ENCODE data around the gene TMEM132E. TPM values are rescaled to one million over a fixed set of nuclear protein-coding genes. Genes with fewer than 3 reads are reported as not detected.

Gene TMEM132E
- total and polyA plus RNA-seq, 9 donors: 0.07 to 0.80 (median 0.22) TPM

DNA sequence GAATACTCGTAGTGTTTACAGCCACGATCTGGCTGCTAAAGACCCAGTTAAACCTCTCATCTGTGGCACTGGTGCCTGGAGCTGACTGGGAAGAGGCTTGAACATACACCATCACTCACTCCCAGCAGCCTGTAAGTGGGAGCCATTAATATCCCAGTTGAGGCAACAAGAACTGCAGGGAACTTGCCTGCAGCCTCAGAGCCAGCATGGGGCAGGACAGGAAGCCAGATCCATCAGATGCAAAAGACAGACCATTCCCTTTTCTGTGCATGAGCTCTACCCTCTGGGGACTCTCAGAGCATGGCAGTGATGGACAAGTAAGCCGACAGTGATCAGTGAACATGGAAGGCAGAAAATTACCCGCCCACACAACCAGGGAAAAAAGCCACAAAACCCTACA lies 91.8 kb downstream of the TMEM132E start:
- H3K36me3 ChIP-seq (ENCODE audit: control insufficient read depth, insufficient read depth, low read length): no peaks in the 10 kb centered on the region
- no peak overlapping the region for H3K4me3 ChIP-seq (ENCODE audit: low read length)
- no peak overlapping the region for H3K27ac ChIP-seq (ENCODE audit: low read length)
- no peaks in the 10 kb centered on the region for H3K9me3 ChIP-seq (replicated peaks; ENCODE audit: control insufficient read depth, low read depth, low read length)
- H3K27me3 ChIP-seq (ENCODE audit: control insufficient read depth, insufficient read depth, low read length): peaks cover 21% of the 10 kb centered on the region
- no peaks in the 10 kb centered on the region for H3K4me1 ChIP-seq (ENCODE audit: control insufficient read depth, insufficient read depth, low read length)
- WGBS (ENCODE audit: insufficient coverage): no CpG with 5 or more reads among the region's 4 CpGs
- DNase-seq: no peak

DNA sequence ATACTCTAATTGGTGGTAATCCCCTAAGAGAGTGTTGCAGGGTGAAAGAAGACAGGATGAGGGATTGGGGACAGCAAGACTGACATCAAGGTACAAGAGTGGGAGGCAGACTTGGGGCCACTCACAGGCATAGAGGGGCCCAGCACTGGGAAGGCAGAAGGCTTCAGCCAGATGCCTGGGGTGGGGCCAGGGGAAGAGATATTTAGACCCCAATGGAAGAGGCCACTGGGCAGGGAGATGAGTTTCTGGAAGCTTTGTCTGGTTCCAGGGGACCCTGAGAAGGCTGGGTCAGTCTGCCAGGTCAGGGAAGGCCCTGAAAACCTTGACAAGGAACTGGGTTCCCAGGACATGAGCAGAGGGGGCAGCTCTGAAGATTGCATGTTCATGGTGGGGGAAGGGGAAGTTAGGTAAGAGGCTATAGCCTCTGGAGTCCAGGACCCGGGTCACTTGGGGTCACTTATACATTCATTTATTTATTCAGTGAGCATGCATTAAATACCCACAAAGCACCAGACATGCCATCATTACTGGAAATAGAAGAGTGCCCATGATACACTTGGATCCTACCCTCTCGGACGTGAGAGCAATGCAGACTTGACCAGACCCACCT lies 92.9 kb downstream of the TMEM132E start:
- no CpG with 5 or more reads among the region's 3 CpGs for WGBS (ENCODE audit: insufficient coverage)
- DNase-seq: no peak
- no peaks in the 10 kb centered on the region for H3K4me1 ChIP-seq (ENCODE audit: control insufficient read depth, insufficient read depth, low read length)
- H3K4me3 ChIP-seq (ENCODE audit: low read length): no peak overlapping the region
- no peak overlapping the region for H3K27ac ChIP-seq (ENCODE audit: low read length)
- no peaks in the 10 kb centered on the region for H3K36me3 ChIP-seq (ENCODE audit: control insufficient read depth, insufficient read depth, low read length)
- H3K9me3 ChIP-seq (replicated peaks; ENCODE audit: control insufficient read depth, low read depth, low read length): no peaks in the 10 kb centered on the region
- H3K27me3 ChIP-seq (ENCODE audit: control insufficient read depth, insufficient read depth, low read length): peaks cover 17% of the 10 kb centered on the region

DNA sequence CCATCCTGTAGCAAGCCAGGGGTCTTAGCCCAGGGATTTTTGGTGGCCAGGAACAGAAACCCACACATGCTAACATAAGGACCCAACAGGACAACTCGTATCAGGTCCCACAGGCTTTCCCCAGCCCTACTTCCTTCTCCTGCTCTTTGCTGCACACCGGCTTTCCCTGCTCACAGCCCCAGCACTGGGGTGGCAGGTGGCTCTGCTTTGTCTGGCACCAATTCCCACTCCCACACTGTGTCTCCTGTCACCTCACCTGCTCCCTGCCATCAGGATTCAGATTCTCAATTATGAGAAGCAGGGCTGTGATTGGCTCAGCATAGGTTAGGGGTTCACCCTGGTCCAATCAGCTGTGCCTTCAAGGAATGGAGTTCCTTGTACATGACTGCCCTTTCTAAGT lies 94.1 kb downstream of the TMEM132E start:
- no peaks in the 10 kb centered on the region for H3K4me1 ChIP-seq (ENCODE audit: control insufficient read depth, insufficient read depth, low read length)
- H3K4me3 ChIP-seq (ENCODE audit: low read length): no peak overlapping the region
- 70% methylated on average over 2 of the region's 2 CpGs for WGBS (ENCODE audit: insufficient coverage)
- no peaks in the 10 kb centered on the region for H3K9me3 ChIP-seq (replicated peaks; ENCODE audit: control insufficient read depth, low read depth, low read length)
- no peaks in the 10 kb centered on the region for H3K36me3 ChIP-seq (ENCODE audit: control insufficient read depth, insufficient read depth, low read length)
- peaks cover 13% of the 10 kb centered on the region for H3K27me3 ChIP-seq (ENCODE audit: control insufficient read depth, insufficient read depth, low read length)
- DNase-seq: no peak
- no peak overlapping the region for H3K27ac ChIP-seq (ENCODE audit: low read length)

DNA sequence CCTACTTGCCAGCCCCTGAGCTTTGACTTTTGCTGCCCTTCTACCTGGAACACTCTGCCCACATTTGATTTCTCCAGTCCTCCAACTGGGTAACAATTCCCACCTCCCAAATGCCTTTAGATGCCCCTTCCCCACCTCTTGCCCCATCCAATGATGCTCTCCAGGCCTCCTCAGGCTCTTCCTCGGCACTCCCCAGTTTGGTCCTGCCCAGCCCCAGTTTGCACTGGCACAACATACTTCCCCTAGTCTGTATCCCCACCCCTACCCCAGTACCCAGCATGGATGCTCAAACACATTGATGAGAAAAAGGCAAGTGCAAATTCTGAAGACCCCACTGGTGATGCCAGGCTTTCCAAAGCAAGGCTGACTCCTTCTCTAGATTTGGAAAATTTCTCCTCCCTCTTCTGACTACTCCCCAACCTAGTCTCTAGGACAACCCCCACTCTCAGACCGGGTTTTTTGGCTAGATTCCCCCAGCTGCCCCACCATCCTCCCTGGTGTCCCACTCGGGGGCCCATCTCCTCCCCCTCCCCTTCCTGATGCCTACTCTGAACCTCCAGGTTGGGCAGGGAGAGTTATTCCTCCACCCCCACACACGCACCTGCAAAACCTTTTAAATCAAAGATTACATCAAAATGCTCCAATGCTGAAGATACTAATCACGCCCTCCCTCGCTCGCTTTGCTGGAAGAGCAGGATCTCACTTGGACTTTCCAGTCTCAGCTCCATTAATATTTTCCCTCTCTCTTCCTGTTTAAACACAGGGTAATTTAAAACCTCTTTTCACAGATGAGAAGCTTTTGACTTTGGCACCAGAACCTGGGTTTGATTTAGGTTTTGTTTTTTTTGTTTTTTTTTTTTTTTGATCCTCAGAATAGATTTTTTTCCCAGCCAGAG lies 94.9 kb downstream of the TMEM132E start:
- Histone ChIP-seq H3K9me3 (replicated peaks; ENCODE audit: control insufficient read depth, low read depth, low read length) (no peaks in the 10 kb centered on the region), H3K36me3 (ENCODE audit: control insufficient read depth, insufficient read depth, low read length) (no peaks in the 10 kb centered on the region), H3K4me3 (ENCODE audit: low read length) (no peak overlapping the region), H3K27me3 (ENCODE audit: control insufficient read depth, insufficient read depth, low read length) (peaks cover 10% of the 10 kb centered on the region), H3K27ac (ENCODE audit: low read length) (no peak overlapping the region), H3K4me1 (ENCODE audit: control insufficient read depth, insufficient read depth, low read length) (no peaks in the 10 kb centered on the region)
- 59% methylated on average over 7 of the region's 7 CpGs for WGBS (ENCODE audit: insufficient coverage)
- DNase-seq: no peak

DNA sequence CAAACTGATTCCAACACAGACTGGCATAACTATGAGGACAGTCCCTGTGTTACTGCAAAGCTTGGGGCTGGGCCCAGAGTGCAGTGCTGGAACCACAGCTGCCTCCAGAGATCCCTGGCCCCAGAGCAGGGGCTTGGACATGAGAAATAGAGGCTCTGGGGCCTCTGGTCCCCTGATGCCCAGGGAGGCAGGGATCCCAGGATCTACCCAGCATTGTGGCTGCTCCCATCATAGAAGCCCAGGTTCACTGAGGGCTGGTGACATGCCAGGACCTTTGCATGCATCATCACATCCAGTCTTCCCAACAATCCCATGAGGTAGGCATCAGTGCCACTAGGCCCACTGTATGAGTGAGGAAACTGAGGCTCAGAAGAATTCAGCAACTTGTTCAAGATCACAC lies 95.8 kb downstream of the TMEM132E start:
- Histone ChIP-seq H3K4me3 (ENCODE audit: low read length) (no peak overlapping the region), H3K27ac (ENCODE audit: low read length) (no peak overlapping the region), H3K9me3 (replicated peaks; ENCODE audit: control insufficient read depth, low read depth, low read length) (no peaks in the 10 kb centered on the region), H3K4me1 (ENCODE audit: control insufficient read depth, insufficient read depth, low read length) (no peaks in the 10 kb centered on the region), H3K36me3 (ENCODE audit: control insufficient read depth, insufficient read depth, low read length) (no peaks in the 10 kb centered on the region), H3K27me3 (ENCODE audit: control insufficient read depth, insufficient read depth, low read length) (peaks cover 8% of the 10 kb centered on the region)
- DNase-seq: no peak

DNA sequence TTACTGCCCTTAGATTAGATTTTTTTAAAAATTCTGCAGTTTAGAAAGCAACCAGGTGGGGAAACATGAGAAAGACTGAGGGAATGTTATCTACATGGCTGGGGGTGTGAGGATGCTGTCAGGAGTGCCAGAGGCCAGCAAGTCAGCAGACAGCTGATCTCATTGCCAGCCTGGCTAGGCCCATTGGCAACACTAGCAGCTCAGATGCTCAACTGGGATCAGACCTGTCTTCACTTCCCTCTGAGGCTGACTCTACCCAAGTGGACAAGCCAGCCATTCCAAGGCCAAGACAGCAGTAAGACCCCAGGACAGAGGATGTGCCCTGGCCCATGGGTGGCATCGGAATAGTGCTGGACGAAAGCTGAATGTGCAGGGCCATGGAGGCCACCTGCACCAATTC lies 96.2 kb downstream of the TMEM132E start:
- H3K27ac ChIP-seq (ENCODE audit: low read length): no peak overlapping the region
- no peaks in the 10 kb centered on the region for H3K36me3 ChIP-seq (ENCODE audit: control insufficient read depth, insufficient read depth, low read length)
- H3K4me1 ChIP-seq (ENCODE audit: control insufficient read depth, insufficient read depth, low read length): no peaks in the 10 kb centered on the region
- H3K4me3 ChIP-seq (ENCODE audit: low read length): no peak overlapping the region
- H3K27me3 ChIP-seq (ENCODE audit: control insufficient read depth, insufficient read depth, low read length): peaks cover 8% of the 10 kb centered on the region
- no peaks in the 10 kb centered on the region for H3K9me3 ChIP-seq (replicated peaks; ENCODE audit: control insufficient read depth, low read depth, low read length)
- DNase-seq: no peak
- 94% methylated on average over 2 of the region's 2 CpGs for WGBS (ENCODE audit: insufficient coverage)

DNA sequence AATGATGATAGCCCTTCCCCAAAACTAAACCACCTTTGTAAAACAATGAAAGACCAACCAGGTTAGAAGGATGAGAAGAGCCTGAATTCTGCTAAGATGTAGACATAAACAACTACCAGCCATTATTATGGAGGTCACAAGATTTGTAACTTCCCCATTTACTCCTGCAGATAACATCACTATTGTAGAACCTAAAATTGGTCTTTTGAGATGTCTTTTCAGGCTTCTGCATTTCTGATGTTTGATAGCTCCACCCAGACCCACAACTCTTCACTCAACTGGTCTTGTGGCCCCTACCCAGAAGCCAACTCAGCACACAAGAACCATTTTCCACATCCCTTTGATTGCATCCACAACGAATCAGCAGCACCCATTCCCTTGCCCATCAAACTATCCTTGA lies 100.8 kb downstream of the TMEM132E start:
- H3K4me3 ChIP-seq (ENCODE audit: low read length): no peak overlapping the region

DNA sequence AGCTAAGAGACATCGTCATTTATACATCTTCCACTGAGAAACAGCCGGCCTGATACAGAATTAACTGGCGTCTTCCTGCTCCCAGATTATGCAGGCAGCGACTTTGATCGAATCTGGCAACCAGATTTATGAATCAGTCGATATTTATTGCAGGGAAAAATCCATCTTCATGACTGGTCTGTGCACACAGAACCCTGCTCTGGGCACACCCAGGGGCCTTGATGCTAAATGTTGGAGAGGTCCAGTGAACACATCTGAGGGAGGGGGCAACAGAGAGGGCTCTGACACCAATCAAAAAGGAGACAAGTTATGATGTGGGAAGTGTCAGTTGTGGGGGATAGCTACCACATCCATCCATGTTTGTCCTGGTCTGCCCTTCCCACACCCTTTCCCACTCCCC lies 102.9 kb downstream of the TMEM132E start:
- H3K27me3 ChIP-seq (ENCODE audit: control insufficient read depth, insufficient read depth, low read length): no peaks in the 10 kb centered on the region
- H3K4me1 ChIP-seq (ENCODE audit: control insufficient read depth, insufficient read depth, low read length): no peaks in the 10 kb centered on the region
- no peak overlapping the region for H3K4me3 ChIP-seq (ENCODE audit: low read length)
- DNase-seq: no peak
- WGBS (ENCODE audit: insufficient coverage): 80% methylated on average over 6 of the region's 6 CpGs
- H3K9me3 ChIP-seq (replicated peaks; ENCODE audit: control insufficient read depth, low read depth, low read length): no peaks in the 10 kb centered on the region
- H3K27ac ChIP-seq (ENCODE audit: low read length): no peak overlapping the region
- H3K36me3 ChIP-seq (ENCODE audit: control insufficient read depth, insufficient read depth, low read length): no peaks in the 10 kb centered on the region

More for the DNA sequence above, 100.8 kb downstream of the TMEM132E start:
- no peaks in the 10 kb centered on the region for H3K9me3 ChIP-seq (replicated peaks; ENCODE audit: control insufficient read depth, low read depth, low read length)
- H3K27ac ChIP-seq (ENCODE audit: low read length): no peak overlapping the region
- WGBS (ENCODE audit: insufficient coverage): 63% methylated on average over 1 of the region's 1 CpG
- DNase-seq: no peak
- H3K27me3 ChIP-seq (ENCODE audit: control insufficient read depth, insufficient read depth, low read length): no peaks in the 10 kb centered on the region
- no peaks in the 10 kb centered on the region for H3K4me1 ChIP-seq (ENCODE audit: control insufficient read depth, insufficient read depth, low read length)
- H3K36me3 ChIP-seq (ENCODE audit: control insufficient read depth, insufficient read depth, low read length): no peaks in the 10 kb centered on the region

DNA sequence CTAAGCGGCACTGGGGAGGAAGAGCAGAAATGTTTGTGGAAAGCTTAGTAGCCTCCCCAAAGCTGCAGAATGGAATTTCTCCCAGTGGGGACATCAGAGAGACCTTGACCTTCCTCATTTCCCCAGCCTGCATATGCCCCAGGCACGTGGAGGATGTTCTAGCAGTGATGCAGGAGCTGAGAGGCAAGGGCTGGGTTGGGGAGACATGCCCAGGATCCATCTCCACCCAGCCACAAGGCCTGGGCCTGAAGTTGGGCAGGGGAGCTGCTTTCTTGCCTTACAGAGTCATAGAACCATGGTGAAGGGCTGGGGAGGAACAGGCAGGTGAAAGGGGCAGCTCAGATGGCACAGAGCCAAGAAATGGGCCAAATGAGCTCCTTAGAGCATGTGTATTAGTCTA lies 104.0 kb downstream of the TMEM132E start:
- no peaks in the 10 kb centered on the region for H3K4me1 ChIP-seq (ENCODE audit: control insufficient read depth, insufficient read depth, low read length)
- WGBS (ENCODE audit: insufficient coverage): no CpG with 5 or more reads among the region's 2 CpGs

More for the DNA sequence above, 104.0 kb downstream of the TMEM132E start:
- no peak overlapping the region for H3K27ac ChIP-seq (ENCODE audit: low read length)
- no peak for DNase-seq
- H3K4me3 ChIP-seq (ENCODE audit: low read length): no peak overlapping the region
- no peaks in the 10 kb centered on the region for H3K36me3 ChIP-seq (ENCODE audit: control insufficient read depth, insufficient read depth, low read length)
- H3K27me3 ChIP-seq (ENCODE audit: control insufficient read depth, insufficient read depth, low read length): no peaks in the 10 kb centered on the region
- no peaks in the 10 kb centered on the region for H3K9me3 ChIP-seq (replicated peaks; ENCODE audit: control insufficient read depth, low read depth, low read length)
